K562 (cell line): ENCODE results near the gene EPHA4. TPM values are rescaled to one million over a fixed set of nuclear protein-coding genes. Genes with fewer than 3 reads are reported as not detected.

Source experiments
- ATAC-seq: fragments of 200-7000 bp; cut with Tn5 transposase; 3 replicates; pipeline ENCODE4 v1.9.1; 2020; ENCODE audit warnings: moderate library complexity
- BruUV-seq: library from RNA; stranded (reverse); fragments of 400-500 nt; replicated peaks from 2 replicates; lab custom pipeline; 2021; lab: Mats Ljungman, UMichigan
- CTCF ChIA-PET: fragments of 300-600 bp; formaldehyde crosslinking; extraction: SDS; loops from one replicate; lab custom pipeline; 2021; ENCODE audit warnings: low intra/inter-chr PET ratio; lab: Yijun Ruan, JAX
- POLR2A ChIA-PET: fragments of 300-600, 350-650 bp; sonication (Branson Sonifier 250); formaldehyde crosslinking; extraction: SDS; loops from one replicate; lab custom pipeline; 2021; ENCODE audit warnings: antibody characterized with exemption, inconsistent platforms; lab: Yijun Ruan, JAX
- DNase-seq, 4 experiments: peaks; one replicate each; pipeline versions ENCODE4 v3.0.0 to v3.0.0-alpha.2; 2011 to 2018; ENCODE audit warnings: low spot score in 3 of 4, mixed read lengths in 3 of 4; ENCODE audit errors: extremely low read depth in 1 of 4
- FAIRE-seq: peaks from 2 replicates; lab custom pipeline; 2011; peaks lifted over from hg19 to GRCh38; lab: Jason Lieb, UNC
- H2AFZ ChIP-seq: 2 replicates; pipeline ENCODE4 v1.6.0; 2011; ENCODE audit warnings: low read depth, low read length, control low read depth, inconsistent platforms
- H3K27ac ChIP-seq: fragments of 200-600 bp; 3 replicates; pipeline ENCODE4 v1.8.0; 2011; ENCODE audit warnings: low read depth, mild to moderate bottlenecking, control low read depth, inconsistent platforms, low read length, moderate library complexity, mixed read lengths; ENCODE audit errors: extremely low read depth
- H3K27me3 ChIP-seq, 2 experiments: fragments of 300-600 bp in 1 of 2; 2 replicates in 1 of 2; 3 replicates in 1 of 2; pipeline versions ENCODE4 v1.6.0 to v1.8.0; 2011; ENCODE audit warnings: inconsistent platforms in 2 of 2, low read length in 2 of 2, mild to moderate bottlenecking in 1 of 2, mixed read lengths in 1 of 2, moderate library complexity in 1 of 2; ENCODE audit not compliant: control insufficient read depth in 2 of 2, insufficient read depth in 2 of 2
- H3K36me3 ChIP-seq: fragments of 300-600 bp; 3 replicates; pipeline ENCODE4 v1.8.0; 2011; ENCODE audit warnings: mild to moderate bottlenecking, low read length, inconsistent platforms; ENCODE audit not compliant: control insufficient read depth, insufficient read depth
- H3K4me1 ChIP-seq, 2 experiments: fragments of 200-600 bp in 1 of 2; replicated peaks in 1 of 2; 2 replicates in 1 of 2; 3 replicates in 1 of 2; pipeline versions ENCODE4 v1.5.1 to v1.8.0; 2011; ENCODE audit warnings: inconsistent platforms in 2 of 2, low read length in 2 of 2, mild to moderate bottlenecking in 1 of 2, mixed read lengths in 1 of 2, moderate library complexity in 1 of 2; ENCODE audit not compliant: control insufficient read depth in 2 of 2, insufficient read depth in 2 of 2
- H3K4me2 ChIP-seq: 2 replicates; pipeline ENCODE4 v1.6.1; 2011; ENCODE audit warnings: low read length, control low read depth, inconsistent platforms, mixed read lengths; ENCODE audit not compliant: insufficient read depth
- H3K4me3 ChIP-seq: fragments of 200-600 bp; sonication (generic), shearing (Covaris generic); 2 replicates; pipeline ENCODE4 v1.5.1; 2016; ENCODE audit warnings: control low read depth, inconsistent platforms
- H3K79me2 ChIP-seq: fragments of 200-600 bp; 3 replicates; pipeline ENCODE4 v1.8.0; 2011; ENCODE audit warnings: low read length, inconsistent platforms; ENCODE audit not compliant: control insufficient read depth, insufficient read depth
- H3K9ac ChIP-seq, 2 experiments: 2 replicates each; pipeline versions ENCODE4 v1.6.0 to v1.6.1; 2011; ENCODE audit warnings: low read depth in 2 of 2, low read length in 2 of 2, control low read depth in 1 of 2, inconsistent platforms in 1 of 2, mild to moderate bottlenecking in 1 of 2, mixed read lengths in 1 of 2; ENCODE audit not compliant: insufficient read depth in 1 of 2
- H3K9me1 ChIP-seq: one replicate; pipeline ENCODE4 v1.6.0; 2011; ENCODE audit warnings: inconsistent platforms, mild to moderate bottlenecking, low read length, moderate library complexity; ENCODE audit not compliant: control insufficient read depth, insufficient read depth
- H3K9me3 ChIP-seq: replicated peaks from 2 replicates; pipeline ENCODE4 v1.5.1; 2011; ENCODE audit warnings: low read depth, low read length, inconsistent platforms; ENCODE audit not compliant: control insufficient read depth, insufficient read depth
- H4K20me1 ChIP-seq: replicated peaks from 2 replicates; pipeline ENCODE4 v1.6.1; 2011; ENCODE audit warnings: low read length, inconsistent platforms, mixed read lengths; ENCODE audit not compliant: control insufficient read depth, insufficient read depth
- CBX5 ChIP-seq: IDR thresholded peaks from 2 replicates; pipeline ENCODE4 v1.6.1; 2014; ENCODE audit warnings: low read depth, borderline replicate concordance
- HNRNPLL ChIP-seq: fragments of 200-400 bp; formaldehyde crosslinking; IDR thresholded peaks from 2 replicates; pipeline ENCODE4 v1.6.1; 2017; ENCODE audit warnings: low read length, low read depth, mild to moderate bottlenecking; ENCODE audit not compliant: poor library complexity, severe bottlenecking
- RAD21 ChIP-seq, 2 experiments: fragments of 250-450 bp in 1 of 2; fragments of 450-650 bp in 1 of 2; sonication (Bioruptor Pico) in 1 of 2; formaldehyde crosslinking in 1 of 2; IDR thresholded peaks in 1 of 2; conservative IDR thresholded peaks in 1 of 2; 2 replicates each; pipeline versions ENCODE4 v1.4.0 to v1.8.0; 2020 to 2022; ENCODE audit warnings: mild to moderate bottlenecking in 2 of 2, moderate library complexity in 1 of 2
- RB1 ChIP-seq: fragments of 450-650 bp; IDR thresholded peaks from 2 replicates; pipeline ENCODE4 v1.6.1; 2017; ENCODE audit warnings: low read depth, mild to moderate bottlenecking
- RBBP5 ChIP-seq: fragments of 200-600 bp; sonication (generic); IDR thresholded peaks from 2 replicates; pipeline ENCODE4 v1.6.1; 2012; ENCODE audit warnings: borderline replicate concordance, mild to moderate bottlenecking, low read length, control low read depth, inconsistent platforms; ENCODE audit not compliant: insufficient read depth, poor library complexity, severe bottlenecking
- SAP30 ChIP-seq: fragments of 200-600 bp; sonication (generic); IDR thresholded peaks from 2 replicates; pipeline ENCODE4 v1.6.1; 2012; ENCODE audit warnings: borderline replicate concordance, low read depth, mild to moderate bottlenecking, moderate library complexity, low read length, control low read depth, inconsistent platforms; ENCODE audit not compliant: insufficient read depth, poor library complexity, severe bottlenecking
- TARDBP ChIP-seq: fragments of 450-650 bp; IDR thresholded peaks from 2 replicates; pipeline ENCODE4 v1.6.1; 2016
- ZC3H4 ChIP-seq: sonication (generic); formaldehyde crosslinking; IDR thresholded peaks from 2 replicates; pipeline ENCODE4 v1.9.0; 2021; ENCODE audit warnings: missing genetic modification reagents, borderline replicate concordance
- ZNF134 ChIP-seq: fragments of 250-450 bp; sonication (Bioruptor Pico); conservative IDR thresholded peaks from 2 replicates; pipeline ENCODE4 v1.4.0; 2020
- WGBS: fragments of 100-300 bp; shearing (Covaris generic); methylation state at CpG from one replicate; pipeline ENCODE4 v1.1.6; 2016; ENCODE audit warnings: low coverage, mixed read lengths; ENCODE audit not compliant: insufficient coverage; ENCODE audit errors: missing lambda C conversion rate; 5-methylcytosine and 5-hydroxymethylcytosine counted together
- in situ Hi-C: fragments of 300-500 bp; cut with MboI; formaldehyde crosslinking; loops from 4 replicates; pipeline ENCODE4 v1.15.0; 2018; ENCODE audit warnings: inconsistent platforms, mixed read lengths
- intact Hi-C: fragments of 100-400 bp; cut with micrococcal nuclease; formaldehyde crosslinking; loops from 2 replicates; pipeline ENCODE4 v1.14.2; 2022
- polyA plus RNA-seq, 8 experiments: library from polyadenylated mRNA; depleted of rRNA in 4 of 8; stranded (reverse) in 5 of 8; unstranded in 3 of 8; fragments of >200 nt; fragmentation: Nextera tagmentation in 2 of 8; fragmentation: Illumina TruSeq in 1 of 8; extraction: Ambion mirVana in 2 of 8; extraction: Trizol in 1 of 8; gene quantifications; 2 replicates each; pipeline versions ENCODE4 v1.2.1 to v1.2.3, GENCODE V29; 2011 to 2014; ENCODE audit warnings: inconsistent platforms in 1 of 8, missing spikeins in 1 of 8
- total RNA-seq, 7 experiments: library from RNA; depleted of rRNA in 6 of 7; stranded (reverse); fragments of >200 nt in 6 of 7; fragmentation: Illumina TruSeq in 2 of 7; extraction: Trizol in 2 of 7; gene quantifications; 2 replicates each; pipeline versions ENCODE4 v1.2.1 to v1.2.3, GENCODE V29; 2011 to 2021; ENCODE audit warnings: low replicate concordance in 1 of 7
- TF ChIP-seq, protein P1 (sequence below): fragments of 250-450 bp; sonication (Bioruptor Pico); IDR thresholded peaks from 2 replicates; pipeline ENCODE4 v1.8.0; 2021; ENCODE audit warnings: moderate library complexity, mild to moderate bottlenecking, inconsistent platforms
- TF ChIP-seq, protein P2 (sequence below): sonication (generic); formaldehyde crosslinking; IDR thresholded peaks from 2 replicates; pipeline ENCODE4 v1.8.0; 2022; ENCODE audit warnings: mild to moderate bottlenecking, missing genetic modification reagents

The EPHA4 gene
- total and polyA plus RNA-seq, 9 of the 15 experiments (the other 6 are each of a cell fraction or from before 2014, with no cell fraction given) = 0.07 to 0.09 (median 0.07) TPM; not detected in 6

DNA sequence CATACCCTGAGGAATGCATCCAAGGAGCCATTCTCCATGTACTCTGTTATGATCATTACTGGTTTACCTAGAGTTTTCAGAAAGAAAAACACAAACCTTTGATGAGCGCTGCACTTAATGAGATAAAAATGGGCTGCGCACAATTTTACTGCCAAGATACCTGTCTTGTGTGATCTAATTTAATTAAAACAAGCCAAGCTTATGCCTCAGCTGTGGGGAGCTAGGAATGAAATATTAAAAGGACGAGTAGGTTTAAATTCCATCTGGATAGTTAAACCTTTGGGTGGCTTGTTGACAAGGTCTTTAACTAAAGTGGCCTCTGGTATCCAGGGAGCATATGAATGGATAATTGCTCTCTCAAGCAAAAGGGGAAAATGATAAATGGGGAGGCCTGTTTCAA lies 135.0 kb downstream of the EPHA4 start:
- Histone ChIP-seq H3K27me3 (no peaks in the 10 kb centered on the region), H3K4me1 (no peaks in the 10 kb centered on the region), H3K9me1 (no peaks in the 10 kb centered on the region), H3K4me3 (no peak overlapping the region), H3K36me3 (no peaks in the 10 kb centered on the region), H2AFZ (no peak overlapping the region), H3K9me3 (no peaks in the 10 kb centered on the region), H4K20me1 (no peaks in the 10 kb centered on the region), H3K27ac (no peak overlapping the region), H3K9ac (no peak overlapping the region), H3K4me2 (no peak overlapping the region), H3K79me2 (no peaks in the 10 kb centered on the region)
- ChIA-PET POLR2A (interaction anchor here (0.6 kb wide), 1 partner anchor 759 kb away, joined by 3 read pairs; no protein-coding TSS in a partner anchor), CTCF (no interaction called here)
- no peak for TF ChIP-seq TARDBP
- 3% methylated on average over 3 of the region's 3 CpGs for WGBS
- no TSS peak for BruUV-seq
- in situ Hi-C loops = no loop called here
- DNase-seq (no peak), FAIRE-seq (no peak), ATAC-seq (no peak)
- intact Hi-C loops = no loop called here

DNA sequence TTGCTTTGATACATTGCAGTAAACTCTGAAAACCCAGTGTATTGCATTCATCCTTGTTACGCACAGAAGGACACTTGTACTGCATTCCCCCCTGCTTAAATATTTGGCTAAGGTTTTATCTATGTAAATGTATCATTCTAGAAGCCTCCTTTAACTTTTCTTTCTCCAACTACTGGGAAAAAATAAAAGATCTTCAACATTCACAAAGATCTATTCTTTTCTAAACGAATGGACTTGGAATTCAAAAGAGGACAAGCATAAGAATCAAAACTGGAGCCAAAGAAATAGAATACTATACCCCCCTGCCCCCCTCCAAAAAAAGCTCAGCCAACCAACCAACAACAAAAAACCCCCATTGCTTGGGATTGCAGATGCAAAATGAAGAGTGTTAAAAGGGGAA lies 136.9 kb downstream of the EPHA4 start:
- 4% methylated on average over 2 of the region's 2 CpGs for WGBS
- H3K9me3 ChIP-seq = no peaks in the 10 kb centered on the region
- FAIRE-seq = no peak
- no TSS peak for BruUV-seq
- DNase-seq = no peak
- H3K4me1 ChIP-seq = no peaks in the 10 kb centered on the region
- ChIA-PET CTCF (no interaction called here), POLR2A (no interaction called here)
- no peak overlapping the region for H2AFZ ChIP-seq
- no peak overlapping the region for H3K4me3 ChIP-seq
- intact Hi-C loops (no loop called here), in situ Hi-C loops (no loop called here)
- no peaks in the 10 kb centered on the region for H3K36me3 ChIP-seq
- no peak for ATAC-seq
- no peaks in the 10 kb centered on the region for H4K20me1 ChIP-seq
- no peaks in the 10 kb centered on the region for H3K79me2 ChIP-seq
- H3K27me3 ChIP-seq = no peaks in the 10 kb centered on the region
- H3K27ac ChIP-seq = no peak overlapping the region
- no peak overlapping the region for H3K9ac ChIP-seq
- H3K4me2 ChIP-seq = no peak overlapping the region
- no peaks in the 10 kb centered on the region for H3K9me1 ChIP-seq
- TF ChIP-seq, protein P1, sequence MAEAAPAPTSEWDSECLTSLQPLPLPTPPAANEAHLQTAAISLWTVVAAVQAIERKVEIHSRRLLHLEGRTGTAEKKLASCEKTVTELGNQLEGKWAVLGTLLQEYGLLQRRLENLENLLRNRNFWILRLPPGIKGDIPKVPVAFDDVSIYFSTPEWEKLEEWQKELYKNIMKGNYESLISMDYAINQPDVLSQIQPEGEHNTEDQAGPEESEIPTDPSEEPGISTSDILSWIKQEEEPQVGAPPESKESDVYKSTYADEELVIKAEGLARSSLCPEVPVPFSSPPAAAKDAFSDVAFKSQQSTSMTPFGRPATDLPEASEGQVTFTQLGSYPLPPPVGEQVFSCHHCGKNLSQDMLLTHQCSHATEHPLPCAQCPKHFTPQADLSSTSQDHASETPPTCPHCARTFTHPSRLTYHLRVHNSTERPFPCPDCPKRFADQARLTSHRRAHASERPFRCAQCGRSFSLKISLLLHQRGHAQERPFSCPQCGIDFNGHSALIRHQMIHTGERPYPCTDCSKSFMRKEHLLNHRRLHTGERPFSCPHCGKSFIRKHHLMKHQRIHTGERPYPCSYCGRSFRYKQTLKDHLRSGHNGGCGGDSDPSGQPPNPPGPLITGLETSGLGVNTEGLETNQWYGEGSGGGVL = no peak
- TF ChIP-seq RAD21 (CRISPR knock-in tag; conservative IDR thresholded peaks at IDR 0.05 in 1 of 2, IDR thresholded peaks at IDR 0.05 in 1 of 2) (no peak), SAP30 (no peak), ZNF134 (CRISPR knock-in tag) (no peak), ZC3H4 (no peak), CBX5 (no peak), RB1 (no peak), HNRNPLL (no peak), RBBP5 (no peak)
- TF ChIP-seq, protein P2, sequence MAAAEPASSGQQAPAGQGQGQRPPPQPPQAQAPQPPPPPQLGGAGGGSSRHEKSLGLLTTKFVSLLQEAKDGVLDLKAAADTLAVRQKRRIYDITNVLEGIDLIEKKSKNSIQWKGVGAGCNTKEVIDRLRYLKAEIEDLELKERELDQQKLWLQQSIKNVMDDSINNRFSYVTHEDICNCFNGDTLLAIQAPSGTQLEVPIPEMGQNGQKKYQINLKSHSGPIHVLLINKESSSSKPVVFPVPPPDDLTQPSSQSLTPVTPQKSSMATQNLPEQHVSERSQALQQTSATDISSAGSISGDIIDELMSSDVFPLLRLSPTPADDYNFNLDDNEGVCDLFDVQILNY (CRISPR knock-in tag) = no peak
